ENCODE data around the gene REV3L.

REV3L gene

GRCh38 chr6:111471533-111471932 is 11.5 kb downstream of the REV3L start:
- in situ Hi-C loops (cut with MboI; ENCODE audit: low sequenced_read_pairs) = no loop called here

- in situ Hi-C loops (cut with MboI; ENCODE audit: low sequenced_read_pairs) = no loop called here
Measured at GRCh38 chr6:111470991-111471390, 12.0 kb downstream of the REV3L start.

- in situ Hi-C loops (cut with MboI; ENCODE audit: low sequenced_read_pairs) = no loop called here
Measured at GRCh38 chr6:111469543-111469942, 13.5 kb downstream of the REV3L start.

GRCh38 chr6:111468329-111469012 is 14.5 kb downstream of the REV3L start:
- in situ Hi-C loops (cut with MboI; ENCODE audit: low sequenced_read_pairs) = no loop called here

- in situ Hi-C loops (cut with MboI; ENCODE audit: low sequenced_read_pairs) = no loop called here
Measured at GRCh38 chr6:111464184-111464583, 18.8 kb downstream of the REV3L start.

GRCh38 chr6:111462770-111463391 is 20.1 kb downstream of the REV3L start:
- in situ Hi-C loops (cut with MboI; ENCODE audit: low sequenced_read_pairs) = no loop called here

- in situ Hi-C loops (cut with MboI; ENCODE audit: low sequenced_read_pairs) = no loop called here
Measured at GRCh38 chr6:111461860-111462259, 21.2 kb downstream of the REV3L start.

GRCh38 chr6:111458670-111459232 is 24.3 kb downstream of the REV3L start:
- in situ Hi-C loops (cut with MboI; ENCODE audit: low sequenced_read_pairs) = no loop called here

- in situ Hi-C loops (cut with MboI; ENCODE audit: low sequenced_read_pairs) = no loop called here
Measured at GRCh38 chr6:111456208-111456607, 26.8 kb downstream of the REV3L start.

- in situ Hi-C loops (cut with MboI; ENCODE audit: low sequenced_read_pairs) = no loop called here
Measured at GRCh38 chr6:111450636-111451035, 32.4 kb downstream of the REV3L start.

GRCh38 chr6:111450087-111450486 is 32.9 kb downstream of the REV3L start:
- in situ Hi-C loops (cut with MboI; ENCODE audit: low sequenced_read_pairs) = no loop called here

GRCh38 chr6:111449129-111449528 is 33.9 kb downstream of the REV3L start:
- in situ Hi-C loops (cut with MboI; ENCODE audit: low sequenced_read_pairs) = no loop called here

GRCh38 chr6:111447051-111447450 is 36.0 kb downstream of the REV3L start:
- in situ Hi-C loops (cut with MboI; ENCODE audit: low sequenced_read_pairs) = no loop called here

- in situ Hi-C loops (cut with MboI; ENCODE audit: low sequenced_read_pairs) = no loop called here
Measured at GRCh38 chr6:111445861-111446267, 37.2 kb downstream of the REV3L start.

GRCh38 chr6:111444794-111445193 is 38.2 kb downstream of the REV3L start:
- in situ Hi-C loops (cut with MboI; ENCODE audit: low sequenced_read_pairs) = no loop called here

- in situ Hi-C loops (cut with MboI; ENCODE audit: low sequenced_read_pairs) = no loop called here
Measured at GRCh38 chr6:111441678-111442243, 41.3 kb downstream of the REV3L start.

GRCh38 chr6:111439171-111439570 is 43.8 kb downstream of the REV3L start:
- in situ Hi-C loops (cut with MboI; ENCODE audit: low sequenced_read_pairs) = no loop called here

- in situ Hi-C loops (cut with MboI; ENCODE audit: low sequenced_read_pairs) = no loop called here
Measured at GRCh38 chr6:111437573-111437972, 45.4 kb downstream of the REV3L start.

- in situ Hi-C loops (cut with MboI; ENCODE audit: low sequenced_read_pairs) = no loop called here
Measured at GRCh38 chr6:111432511-111432910, 50.5 kb downstream of the REV3L start.

GRCh38 chr6:111430605-111431376 is 52.2 kb downstream of the REV3L start:
- in situ Hi-C loops (cut with MboI; ENCODE audit: low sequenced_read_pairs) = no loop called here

GRCh38 chr6:111429571-111429970 is 53.4 kb downstream of the REV3L start:
- in situ Hi-C loops (cut with MboI; ENCODE audit: low sequenced_read_pairs) = no loop called here
